MCF 10A (cell line): Measurements from ENCODE around the gene PCSK6. TPM values are rescaled to one million over a fixed set of nuclear protein-coding genes. Genes with fewer than 3 reads are reported as not detected.

Experiments used
- BruUV-seq: library from RNA; stranded (reverse); fragments of 400-500 nt; replicated peaks from 2 replicates; lab custom pipeline; 2021; lab: Mats Ljungman, UMichigan
- CTCF ChIA-PET: fragments of 300-600 bp; sonication (Branson Sonifier 250); formaldehyde crosslinking; extraction: SDS; loops from one replicate; lab custom pipeline; 2021; ENCODE audit warnings: antibody characterized with exemption, inconsistent platforms; lab: Yijun Ruan, JAX
- POLR2A ChIA-PET: fragments of 300-600, 350-650 bp; sonication (Branson Sonifier 250); formaldehyde crosslinking; extraction: SDS; loops from one replicate; lab custom pipeline; 2020; ENCODE audit warnings: antibody characterized with exemption, inconsistent platforms; lab: Yijun Ruan, JAX
- DNase-seq: peaks from one replicate; pipeline ENCODE4 v3.0.0-alpha.2; 2018; ENCODE audit not compliant: unreplicated experiment
- H3K27ac Mint-ChIP-seq: one replicate; pipeline ENCODE4 v1.8.0; 2022; ENCODE audit warnings: mild to moderate bottlenecking, low read depth, mixed read lengths; ENCODE audit not compliant: unreplicated experiment
- H3K27me3 Mint-ChIP-seq: one replicate; pipeline ENCODE4 v1.8.0; 2022; ENCODE audit warnings: mixed read lengths; ENCODE audit not compliant: insufficient read depth, unreplicated experiment
- H3K36me3 Mint-ChIP-seq: one replicate; pipeline ENCODE4 v1.8.0; 2022; ENCODE audit warnings: mild to moderate bottlenecking, moderate library complexity, mixed read lengths; ENCODE audit not compliant: insufficient read depth, unreplicated experiment
- H3K4me1 Mint-ChIP-seq: one replicate; pipeline ENCODE4 v1.8.0; 2022; ENCODE audit warnings: mixed read lengths; ENCODE audit not compliant: insufficient read depth, unreplicated experiment
- H3K4me3 Mint-ChIP-seq: one replicate; pipeline ENCODE4 v1.8.0; 2022; ENCODE audit warnings: mild to moderate bottlenecking, moderate library complexity, mixed read lengths; ENCODE audit not compliant: unreplicated experiment
- H3K9me3 Mint-ChIP-seq: one replicate; pipeline ENCODE4 v1.8.0; 2022; ENCODE audit warnings: mixed read lengths; ENCODE audit not compliant: unreplicated experiment
- CTCF ChIP-seq: fragments of 200-600 bp; IDR thresholded peaks from one replicate; pipeline ENCODE4 v1.8.0; 2022; ENCODE audit warnings: antibody characterized with exemption, mild to moderate bottlenecking; ENCODE audit not compliant: unreplicated experiment
- intact Hi-C: fragments of 100-400 bp; cut with micrococcal nuclease; formaldehyde crosslinking; loops from 2 replicates; pipeline ENCODE4 v1.14.1; 2022
- total RNA-seq: library from RNA; stranded (reverse); gene quantifications from 2 replicates; pipeline ENCODE4 v1.2.3, GENCODE V29; 2022

PCSK6 gene
- total RNA-seq, 1 experiment from 2014 or later, result 30.8 TPM

- Mint-ChIP-seq H3K4me3 (no peak overlapping the region), H3K9me3 (no peaks in the 10 kb centered on the region), H3K4me1 (peaks cover 3% of the 10 kb centered on the region), H3K27ac (no peak overlapping the region), H3K36me3 (peaks cover 7% of the 10 kb centered on the region), H3K27me3 (no peaks in the 10 kb centered on the region)
- TF ChIP-seq CTCF, result no peak
- POLR2A ChIA-PET, result no interaction called here
- intact Hi-C loops, result no loop called here
- BruUV-seq, result no TSS peak
- DNase-seq, result no peak
- CTCF ChIA-PET, result no interaction called here
These were observed 38.2 kb downstream of the PCSK6 start for GRCh38 chr15:101451266-101451799.

DNA sequence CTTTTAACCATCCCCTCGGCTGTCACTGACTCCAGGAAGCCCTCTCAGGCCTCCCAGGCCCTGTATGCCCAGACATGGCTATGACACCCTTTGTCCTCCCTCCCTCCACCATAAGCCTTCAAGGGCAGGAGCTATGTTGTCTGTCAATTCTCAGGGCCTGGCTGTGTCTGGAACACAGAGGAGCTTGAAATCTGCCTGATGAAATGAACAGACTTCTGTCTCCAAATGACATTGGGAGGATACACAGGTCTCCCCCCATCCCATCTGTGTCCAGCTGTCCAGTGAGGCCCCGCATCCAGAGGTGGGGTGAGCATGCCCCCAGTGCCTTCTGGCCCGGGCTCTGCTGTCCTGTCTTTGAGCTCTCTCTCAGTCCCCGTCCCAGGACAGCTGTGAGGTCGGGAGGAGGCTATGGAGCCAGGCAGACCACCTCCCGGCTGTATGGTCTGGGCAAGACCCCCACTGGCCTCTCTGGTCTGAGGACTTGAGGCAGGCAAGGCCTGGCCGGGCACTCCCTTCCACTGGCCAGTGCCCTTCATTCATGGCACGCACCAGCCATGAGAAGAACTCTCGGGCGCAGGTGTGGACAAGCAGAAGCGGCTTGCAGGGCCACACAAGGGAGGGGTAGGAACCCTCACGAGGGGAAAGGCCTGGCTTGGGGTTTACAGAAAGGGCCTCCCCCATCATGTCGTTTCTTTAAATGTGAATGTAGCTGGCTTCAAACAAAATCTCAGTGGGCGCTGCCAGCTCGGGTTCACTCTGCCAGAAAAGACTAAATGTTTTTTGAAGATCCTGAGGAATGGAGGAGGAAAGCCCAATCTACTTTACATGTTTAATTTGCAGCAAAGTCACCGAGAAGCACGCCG, 38.9 kb downstream of the PCSK6 start:
- no TSS peak for BruUV-seq
- no peak overlapping the region for H3K27ac Mint-ChIP-seq
- no peak for DNase-seq
- ChIA-PET POLR2A (no interaction called here), CTCF (no interaction called here)
- H3K36me3 Mint-ChIP-seq, result peaks cover 7% of the 10 kb centered on the region
- intact Hi-C loops, result no loop called here
- no peaks in the 10 kb centered on the region for H3K9me3 Mint-ChIP-seq
- TF ChIP-seq CTCF, result no peak
- peaks cover 10% of the 10 kb centered on the region for H3K4me1 Mint-ChIP-seq
- no peak overlapping the region for H3K4me3 Mint-ChIP-seq
- H3K27me3 Mint-ChIP-seq, result no peaks in the 10 kb centered on the region

DNA sequence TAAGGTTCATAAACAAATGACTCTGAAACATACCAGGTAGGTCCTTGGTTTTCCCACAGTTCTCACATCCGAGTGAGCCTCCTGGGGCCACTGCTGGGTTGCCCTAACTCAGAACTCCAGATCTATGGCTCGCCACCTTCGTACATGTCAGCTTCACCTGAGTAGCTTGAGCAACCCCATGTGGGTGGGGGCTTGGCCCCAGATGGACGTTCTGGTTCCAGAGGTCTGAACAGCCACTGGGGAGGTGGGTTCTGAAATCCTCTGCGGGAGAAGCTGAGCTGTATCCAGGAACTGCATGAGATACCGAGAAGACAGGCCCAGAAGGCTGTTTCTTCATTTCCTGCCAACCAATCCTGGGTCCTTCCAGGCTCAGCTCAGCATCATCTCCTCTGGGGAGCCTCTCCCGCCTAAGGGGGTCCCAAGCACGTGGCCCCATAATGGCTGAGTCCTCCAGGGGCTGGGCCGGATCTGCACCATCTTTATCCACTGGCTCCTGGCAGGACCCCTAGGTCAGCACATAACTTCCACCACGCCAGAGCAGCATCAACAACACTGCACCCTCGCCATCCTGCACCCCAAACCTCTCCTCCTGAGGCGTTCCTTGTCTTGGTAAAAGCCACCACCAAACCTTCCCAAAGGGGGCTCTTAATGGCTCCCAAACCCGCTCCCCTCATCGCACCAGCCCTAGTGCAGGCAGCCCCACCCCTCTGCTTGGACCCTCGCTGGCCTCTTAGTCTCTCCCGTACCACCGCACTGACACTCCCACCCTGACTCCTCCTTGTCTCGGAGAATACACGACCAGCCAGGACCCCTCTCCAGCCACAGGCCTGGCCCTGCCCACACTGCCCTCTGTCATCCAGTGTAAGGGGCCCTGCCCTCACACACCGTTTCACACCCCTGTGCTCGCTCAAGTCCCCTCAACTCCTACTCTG, 39.8 kb downstream of the PCSK6 start:
- DNase-seq, result no peak
- intact Hi-C loops, result loop anchor here (5.0 kb wide), 1 partner anchor 92 kb away; no protein-coding TSS in a partner anchor
- Mint-ChIP-seq H3K27me3 (no peaks in the 10 kb centered on the region), H3K27ac (no peak overlapping the region), H3K36me3 (peaks cover 7% of the 10 kb centered on the region), H3K4me3 (no peak overlapping the region), H3K4me1 (peaks cover 15% of the 10 kb centered on the region), H3K9me3 (no peaks in the 10 kb centered on the region)
- POLR2A ChIA-PET, result no interaction called here
- BruUV-seq, result no TSS peak
- TF ChIP-seq CTCF, result no peak
- CTCF ChIA-PET, result no interaction called here

DNA sequence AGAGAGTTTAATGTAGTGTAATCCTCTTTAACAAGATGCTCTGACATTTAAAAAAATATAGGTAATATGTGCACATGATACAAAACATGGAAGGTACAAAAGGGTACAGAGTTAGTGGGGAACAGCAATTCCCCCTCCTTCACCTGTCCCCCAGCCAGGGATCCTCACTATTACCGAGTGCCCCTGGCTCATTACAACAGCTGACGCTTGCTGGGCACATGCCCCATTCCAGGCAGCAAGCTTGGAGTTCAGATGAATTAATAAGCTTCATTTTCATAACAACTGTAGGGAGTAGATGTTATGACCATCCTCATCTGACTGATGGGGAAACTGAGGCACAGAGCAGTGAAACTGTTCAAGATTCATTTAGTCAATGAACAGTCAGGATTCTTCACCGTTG, 41.2 kb downstream of the PCSK6 start:
- intact Hi-C loops, result loop anchor here (5.0 kb wide), 1 partner anchor 91 kb away; no protein-coding TSS in a partner anchor
- H3K4me1 Mint-ChIP-seq, result peaks cover 15% of the 10 kb centered on the region
- CTCF ChIA-PET, result no interaction called here
- no peak for TF ChIP-seq CTCF
- peaks cover 7% of the 10 kb centered on the region for H3K36me3 Mint-ChIP-seq
- H3K27me3 Mint-ChIP-seq, result no peaks in the 10 kb centered on the region
- BruUV-seq, result no TSS peak
- no peak for DNase-seq
- no peak overlapping the region for H3K4me3 Mint-ChIP-seq
- no peak overlapping the region for H3K27ac Mint-ChIP-seq
- POLR2A ChIA-PET, result no interaction called here
- H3K9me3 Mint-ChIP-seq, result no peaks in the 10 kb centered on the region
